IgD-negative memory B cell (primary cell): ENCODE data around the gene FXYD5. TPM values are rescaled to one million over a fixed set of nuclear protein-coding genes. Genes with fewer than 3 reads are reported as not detected.

Experiments
- H3K27ac Mint-ChIP-seq, 3 donors: one replicate each; pipeline ENCODE4 v1.8.0; 2020 to 2022; ENCODE audit warnings: mild to moderate bottlenecking in 3 of 3, mixed read lengths in 3 of 3, moderate library complexity in 1 of 3
- H3K27me3 Mint-ChIP-seq: one replicate; pipeline ENCODE4 v1.8.0; 2021; ENCODE audit warnings: mixed read lengths
- H3K36me3 Mint-ChIP-seq: one replicate; pipeline ENCODE4 v1.8.0; 2020; ENCODE audit warnings: mild to moderate bottlenecking, mixed read lengths
- H3K4me1 Mint-ChIP-seq, 3 donors: one replicate each; pipeline ENCODE4 v1.8.0; 2020 to 2022; ENCODE audit warnings: mixed read lengths in 3 of 3, mild to moderate bottlenecking in 1 of 3
- H3K4me3 Mint-ChIP-seq, 4 donors: one replicate each; pipeline ENCODE4 v1.8.0; 2020 to 2022; ENCODE audit warnings: mild to moderate bottlenecking in 4 of 4, mixed read lengths in 4 of 4, moderate library complexity in 3 of 4
- H3K9me3 Mint-ChIP-seq, 3 donors: one replicate each; pipeline ENCODE4 v1.8.0; 2020 to 2021; ENCODE audit warnings: mixed read lengths in 3 of 3, mild to moderate bottlenecking in 1 of 3
- polyA plus RNA-seq: library from polyadenylated mRNA; unstranded; fragments of 300-500 nt; fragmentation: Illumina TruSeq; gene quantifications from one replicate; pipeline ENCODE4 v1.2.3, GENCODE V29; 2021

Gene FXYD5
- polyA plus RNA-seq, 1 donor from 2014 or later = 417 TPM

- no peaks in the 10 kb centered on the region for H3K9me3 Mint-ChIP-seq
- H3K36me3 Mint-ChIP-seq = peaks cover 4% of the 10 kb centered on the region
- peak overlapping the region; percentile 22 to 97 (median 97) for H3K27ac Mint-ChIP-seq
- H3K4me1 Mint-ChIP-seq = peaks cover 22 to 27% (median 25%) of the 10 kb centered on the region in 3 donors
- peaks cover 4% of the 10 kb centered on the region for H3K27me3 Mint-ChIP-seq
- H3K4me3 Mint-ChIP-seq = peak overlapping the region; percentile 84 to 100 (median 98)
Measured at GRCh38 chr19:35153701-35154524, 622 bp upstream of the FXYD5 start.

GRCh38 chr19:35155441-35155840 is 906 bp downstream of the FXYD5 start:
- no peaks in the 10 kb centered on the region for H3K9me3 Mint-ChIP-seq
- peaks cover 24 to 31% (median 27%) of the 10 kb centered on the region in 3 donors for H3K4me1 Mint-ChIP-seq
- H3K4me3 Mint-ChIP-seq = peak overlapping the region; percentile 84 to 100 (median 98)
- H3K27ac Mint-ChIP-seq = peak overlapping the region; percentile 22 to 97 (median 97)
- peaks cover 4% of the 10 kb centered on the region for H3K36me3 Mint-ChIP-seq
- H3K27me3 Mint-ChIP-seq = peaks cover 4% of the 10 kb centered on the region

GRCh38 chr19:35155981-35156672 is 1.6 kb downstream of the FXYD5 start:
- no peaks in the 10 kb centered on the region for H3K9me3 Mint-ChIP-seq
- peak overlapping the region in 2 of 3 donors; percentile 90 to 97 for H3K27ac Mint-ChIP-seq
- peaks cover 6% of the 10 kb centered on the region for H3K36me3 Mint-ChIP-seq
- peak overlapping the region; percentile 84 to 100 (median 98) for H3K4me3 Mint-ChIP-seq
- H3K27me3 Mint-ChIP-seq = peaks cover 4% of the 10 kb centered on the region
- H3K4me1 Mint-ChIP-seq = peaks cover 24 to 34% (median 26%) of the 10 kb centered on the region in 3 donors

GRCh38 chr19:35156673-35157014 is 2.1 kb downstream of the FXYD5 start:
- H3K27ac Mint-ChIP-seq = peak overlapping the region in 2 of 3 donors; percentile 90 to 97
- peaks cover 0 to under 1% (median 0%) of the 10 kb centered on the region in 3 donors for H3K9me3 Mint-ChIP-seq
- peak overlapping the region; percentile 25 to 99 (median 90) for H3K4me3 Mint-ChIP-seq
- H3K27me3 Mint-ChIP-seq = peaks cover 3% of the 10 kb centered on the region
- peaks cover 23 to 39% (median 29%) of the 10 kb centered on the region in 3 donors for H3K4me1 Mint-ChIP-seq
- peaks cover 10% of the 10 kb centered on the region for H3K36me3 Mint-ChIP-seq

- H3K9me3 Mint-ChIP-seq = peaks cover 0 to 2% (median 0%) of the 10 kb centered on the region in 3 donors
- peak overlapping the region in 1 of 3 donors; percentile 42 for H3K27ac Mint-ChIP-seq
- H3K4me3 Mint-ChIP-seq = peak overlapping the region in 2 of 4 donors; percentile 52 to 84
- peaks cover 19 to 35% (median 25%) of the 10 kb centered on the region in 3 donors for H3K4me1 Mint-ChIP-seq
- peaks cover 15% of the 10 kb centered on the region for H3K36me3 Mint-ChIP-seq
- H3K27me3 Mint-ChIP-seq = peaks cover 3% of the 10 kb centered on the region
Measured at GRCh38 chr19:35157431-35157830, 2.9 kb downstream of the FXYD5 start.

- Mint-ChIP-seq H3K36me3 (peaks cover 20% of the 10 kb centered on the region), H3K9me3 (peaks cover 0 to 2% (median 0%) of the 10 kb centered on the region in 3 donors), H3K27me3 (no peaks in the 10 kb centered on the region), H3K4me1 (peaks cover 17 to 32% (median 24%) of the 10 kb centered on the region in 3 donors), H3K4me3 (peak overlapping the region in 1 of 4 donors; percentile 44), H3K27ac (peak overlapping the region in 1 of 3 donors; percentile 73)
Measured at GRCh38 chr19:35159606-35160005, 5.1 kb downstream of the FXYD5 start.

GRCh38 chr19:35160629-35161433 is 6.3 kb downstream of the FXYD5 start:
- Mint-ChIP-seq H3K9me3 (peaks cover 0 to 2% (median 0%) of the 10 kb centered on the region in 3 donors), H3K27ac (peak overlapping the region in 2 of 3 donors; percentile 9 to 77), H3K4me3 (peak overlapping the region in 3 of 4 donors; percentile 5 to 60 (median 28)), H3K4me1 (peaks cover 11 to 31% (median 21%) of the 10 kb centered on the region in 3 donors), H3K27me3 (no peaks in the 10 kb centered on the region), H3K36me3 (peaks cover 23% of the 10 kb centered on the region)

GRCh38 chr19:35161434-35161743 is 6.9 kb downstream of the FXYD5 start:
- no peaks in the 10 kb centered on the region for H3K27me3 Mint-ChIP-seq
- peaks cover 7 to 28% (median 16%) of the 10 kb centered on the region in 3 donors for H3K4me1 Mint-ChIP-seq
- H3K36me3 Mint-ChIP-seq = peaks cover 25% of the 10 kb centered on the region
- peak overlapping the region in 2 of 3 donors; percentile 69 to 77 for H3K27ac Mint-ChIP-seq
- H3K9me3 Mint-ChIP-seq = peaks cover 0 to 2% (median 1%) of the 10 kb centered on the region in 3 donors
- peak overlapping the region in 2 of 4 donors; percentile 28 to 60 for H3K4me3 Mint-ChIP-seq

GRCh38 chr19:35162471-35163326 is 8.2 kb downstream of the FXYD5 start:
- Mint-ChIP-seq H3K4me3 (peak overlapping the region in 1 of 4 donors; percentile 43), H3K4me1 (peaks cover 12 to 36% (median 23%) of the 10 kb centered on the region in 3 donors), H3K9me3 (peaks cover 0 to 3% (median 3%) of the 10 kb centered on the region in 3 donors), H3K27me3 (no peaks in the 10 kb centered on the region), H3K36me3 (peaks cover 27% of the 10 kb centered on the region), H3K27ac (peak overlapping the region in 1 of 3 donors; percentile 42)

GRCh38 chr19:35164418-35164817 is 9.9 kb downstream of the FXYD5 start:
- peaks cover 0 to 3% (median 3%) of the 10 kb centered on the region in 3 donors for H3K9me3 Mint-ChIP-seq
- no peak overlapping the region for H3K4me3 Mint-ChIP-seq
- no peaks in the 10 kb centered on the region for H3K27me3 Mint-ChIP-seq
- H3K4me1 Mint-ChIP-seq = peaks cover 11 to 33% (median 15%) of the 10 kb centered on the region in 3 donors
- peaks cover 28% of the 10 kb centered on the region for H3K36me3 Mint-ChIP-seq
- peak overlapping the region in 1 of 3 donors; percentile 76 for H3K27ac Mint-ChIP-seq

- peaks cover 30% of the 10 kb centered on the region for H3K36me3 Mint-ChIP-seq
- no peaks in the 10 kb centered on the region for H3K27me3 Mint-ChIP-seq
- peak overlapping the region in 1 of 3 donors; percentile 53 for H3K27ac Mint-ChIP-seq
- peaks cover 10 to 33% (median 13%) of the 10 kb centered on the region in 3 donors for H3K4me1 Mint-ChIP-seq
- H3K4me3 Mint-ChIP-seq = peak overlapping the region in 1 of 4 donors; percentile 28
- H3K9me3 Mint-ChIP-seq = peaks cover 0 to 3% (median 3%) of the 10 kb centered on the region in 3 donors
Measured at GRCh38 chr19:35165200-35166058, 10.9 kb downstream of the FXYD5 start.

- Mint-ChIP-seq H3K4me3 (peak overlapping the region in 2 of 4 donors; percentile 20 to 39), H3K27ac (peak overlapping the region in 2 of 3 donors; percentile 69 to 92)
Measured at GRCh38 chr19:35166100-35167063, 11.8 kb downstream of the FXYD5 start.

More at GRCh38 chr19:35166100-35167063, 11.8 kb downstream of the FXYD5 start:
- peaks cover 10 to 28% (median 11%) of the 10 kb centered on the region in 3 donors for H3K4me1 Mint-ChIP-seq
- peaks cover 0 to 3% (median 3%) of the 10 kb centered on the region in 3 donors for H3K9me3 Mint-ChIP-seq
- H3K36me3 Mint-ChIP-seq = peaks cover 25% of the 10 kb centered on the region
- no peaks in the 10 kb centered on the region for H3K27me3 Mint-ChIP-seq
